Duodenal mucosa (tissue), 2 donors: ENCODE results near the gene SDR42E1.
A peak's percentile ranks its signal among the peaks of the same experiment; 100 is the strongest.

ENCODE experiments used
- H3K27ac ChIP-seq: one replicate; pipeline ENCODE4 v1.7.0; 2013; ENCODE audit warnings: low read depth, low read length
- H3K27me3 ChIP-seq, 2 donors: one replicate each; pipeline ENCODE4 v1.7.0; 2013; ENCODE audit warnings: low read length in 2 of 2, control low read depth in 1 of 2; ENCODE audit not compliant: insufficient read depth in 2 of 2, control insufficient read depth in 1 of 2
- H3K36me3 ChIP-seq, 2 donors: one replicate each; pipeline ENCODE4 v1.7.0; 2013; ENCODE audit warnings: low read length in 2 of 2, control low read depth in 1 of 2; ENCODE audit not compliant: insufficient read depth in 2 of 2, control insufficient read depth in 1 of 2
- H3K4me1 ChIP-seq, 2 donors: one replicate each; pipeline ENCODE4 v1.7.0; 2013; ENCODE audit warnings: low read length in 2 of 2, control low read depth in 1 of 2; ENCODE audit not compliant: insufficient read depth in 2 of 2, control insufficient read depth in 1 of 2
- H3K4me3 ChIP-seq, 2 donors: one replicate each; pipeline ENCODE4 v1.7.0; 2013; ENCODE audit warnings: low read length in 2 of 2, low read depth in 1 of 2
- H3K9ac ChIP-seq, 2 donors: one replicate each; pipeline ENCODE4 v1.7.0; 2013; ENCODE audit warnings: low read length in 2 of 2, low read depth in 1 of 2
- H3K9me3 ChIP-seq, 2 donors: one replicate each; pipeline ENCODE4 v1.7.0; 2013; ENCODE audit warnings: low read length in 2 of 2, control low read depth in 1 of 2; ENCODE audit not compliant: control insufficient read depth in 1 of 2

SDR42E1 gene

GRCh38 chr16:82041542-82041941 lies 30.3 kb upstream of the SDR42E1 start:
- H3K4me1 ChIP-seq, result peaks cover 36 to 40% of the 10 kb centered on the region in 2 donors
- peak overlapping the region; percentile 1 to 26 for H3K4me3 ChIP-seq
- no peak overlapping the region for H3K27ac ChIP-seq
- H3K36me3 ChIP-seq, result peaks cover 0 to 14% of the 10 kb centered on the region in 2 donors
- no peaks in the 10 kb centered on the region for H3K9me3 ChIP-seq
- no peaks in the 10 kb centered on the region for H3K27me3 ChIP-seq
- no peak overlapping the region for H3K9ac ChIP-seq

- H3K27ac ChIP-seq, result no peak overlapping the region
- H3K36me3 ChIP-seq, result peaks cover 0 to 7% of the 10 kb centered on the region in 2 donors
- H3K4me3 ChIP-seq, result peak overlapping the region in 1 of 2 donors; percentile 10
- H3K9me3 ChIP-seq, result no peaks in the 10 kb centered on the region
- no peaks in the 10 kb centered on the region for H3K27me3 ChIP-seq
- H3K4me1 ChIP-seq, result peaks cover 26 to 29% of the 10 kb centered on the region in 2 donors
- H3K9ac ChIP-seq, result no peak overlapping the region
Measured at GRCh38 chr16:82040296-82040695, 29.0 kb upstream of the SDR42E1 start.

- Histone ChIP-seq H3K9ac (peak overlapping the region; percentile 30 to 78), H3K4me1 (peaks cover 30 to 31% of the 10 kb centered on the region in 2 donors), H3K9me3 (no peaks in the 10 kb centered on the region), H3K27ac (no peak overlapping the region), H3K36me3 (peaks cover 0 to 4% of the 10 kb centered on the region in 2 donors), H3K4me3 (peak overlapping the region; percentile 85 to 90), H3K27me3 (no peaks in the 10 kb centered on the region)
Measured at GRCh38 chr16:82037666-82038065, 26.4 kb upstream of the SDR42E1 start.

- Histone ChIP-seq H3K27ac (peak overlapping the region; percentile 22), H3K36me3 (peaks cover 0 to 4% of the 10 kb centered on the region in 2 donors), H3K9ac (peak overlapping the region; percentile 69 to 78), H3K4me3 (peak overlapping the region; percentile 85 to 90), H3K9me3 (no peaks in the 10 kb centered on the region), H3K4me1 (peaks cover 33 to 35% of the 10 kb centered on the region in 2 donors), H3K27me3 (no peaks in the 10 kb centered on the region)
Measured at GRCh38 chr16:82037251-82037650, 26.0 kb upstream of the SDR42E1 start.

DNA sequence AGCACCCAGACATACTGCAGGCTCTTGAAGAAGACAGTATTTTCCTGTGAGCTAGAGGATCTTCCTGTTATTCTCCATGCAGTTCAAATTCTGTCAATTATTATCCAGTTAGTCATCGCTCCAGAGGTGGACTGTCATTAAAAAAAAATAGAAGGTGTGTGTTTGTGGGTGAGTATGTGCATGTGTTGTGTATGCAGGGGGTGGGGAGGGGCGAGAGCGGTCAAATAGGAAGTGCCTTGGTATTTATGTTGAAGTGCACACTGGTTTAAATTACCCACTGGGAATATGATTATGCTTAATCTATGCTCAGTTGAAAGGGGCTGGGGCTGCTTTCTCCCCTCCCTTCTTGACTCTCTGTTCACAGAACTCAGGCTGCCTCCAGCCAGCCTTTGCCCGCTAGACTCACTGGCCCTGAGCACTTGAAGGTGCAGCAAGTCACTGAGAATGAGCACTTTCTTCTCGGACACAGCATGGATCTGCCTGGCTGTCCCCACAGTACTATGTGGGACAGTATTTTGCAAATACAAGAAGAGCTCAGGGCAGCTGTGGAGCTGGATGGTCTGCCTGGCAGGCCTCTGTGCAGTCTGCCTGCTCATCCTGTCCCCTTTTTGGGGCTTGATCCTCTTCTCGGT lies 23.8 kb upstream of the SDR42E1 start, which contains the start of gene HSD17B2:
Gene HSD17B2, plus strand, starts transcription at position 273 of the 632 bp plus-strand sequence. Its CDS starts 172 bp downstream, at position 445.
- Histone ChIP-seq H3K4me3 (peak within 1 kb of the TSS; percentile 85 to 90), H3K36me3 (peaks cover 0 to 4% of the 10 kb centered on the region in 2 donors), H3K9me3 (no peaks in the 10 kb centered on the region), H3K4me1 (peaks cover 24 to 28% of the 10 kb centered on the region in 2 donors), H3K27ac (peak within 1 kb of the TSS; percentile 69), H3K9ac (peak within 1 kb of the TSS; percentile 69 to 78), H3K27me3 (no peaks in the 10 kb centered on the region)

DNA sequence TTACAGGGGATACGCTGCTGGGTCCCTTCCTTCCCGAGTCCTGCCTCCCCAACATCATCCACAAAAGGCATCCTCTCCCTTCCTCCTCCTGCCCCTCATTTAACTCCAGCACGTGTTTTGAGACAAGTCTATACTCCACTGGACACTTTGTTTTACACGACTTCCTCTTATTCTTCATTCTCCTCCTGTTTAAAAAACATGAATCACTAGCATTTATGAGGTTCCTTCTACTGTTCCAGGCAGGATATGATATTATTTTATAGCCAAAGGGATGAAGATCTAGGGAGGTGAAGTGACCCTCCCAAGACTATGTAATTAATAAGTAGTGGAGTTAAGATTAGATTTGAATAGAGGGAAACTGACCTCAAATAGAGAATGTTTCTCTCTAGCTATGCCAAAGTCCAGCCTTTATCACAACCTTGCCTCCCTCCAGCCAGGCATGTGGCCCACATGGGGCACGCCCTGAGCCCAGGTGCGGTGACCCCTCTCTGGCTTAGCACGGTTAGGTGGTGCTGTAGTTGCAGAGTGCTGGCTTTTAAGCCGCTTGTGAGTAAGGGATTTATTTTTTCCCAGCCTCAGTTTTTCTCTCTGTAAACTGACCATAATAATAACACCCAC lies 22.5 kb upstream of the SDR42E1 start:
- peaks cover 22 to 24% of the 10 kb centered on the region in 2 donors for H3K4me1 ChIP-seq
- H3K36me3 ChIP-seq, result no peaks in the 10 kb centered on the region
- no peaks in the 10 kb centered on the region for H3K27me3 ChIP-seq
- peak overlapping the region; percentile 35 for H3K27ac ChIP-seq
- peak overlapping the region; percentile 58 to 78 for H3K9ac ChIP-seq
- H3K4me3 ChIP-seq, result peak overlapping the region; percentile 85 to 90
- H3K9me3 ChIP-seq, result no peaks in the 10 kb centered on the region

DNA sequence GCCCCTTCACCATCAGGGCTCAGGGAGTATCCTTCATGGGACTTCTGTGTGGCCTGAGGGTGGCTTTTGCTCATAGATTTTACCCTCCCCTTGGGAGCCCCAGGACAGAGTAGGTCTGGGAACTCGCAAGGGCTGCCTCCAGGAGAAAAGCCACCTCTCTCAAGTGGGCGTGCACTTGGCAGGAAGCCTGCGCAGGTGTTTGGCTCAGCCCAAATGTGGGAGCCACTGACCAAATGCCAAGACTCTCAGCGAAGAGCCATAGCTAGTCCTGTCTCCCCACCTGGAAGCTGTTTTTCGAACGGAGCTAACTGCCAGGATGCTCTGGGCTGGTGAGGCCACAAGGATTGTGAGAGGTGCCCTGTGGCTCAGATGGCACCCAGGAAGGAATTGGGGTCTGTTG lies 21.7 kb upstream of the SDR42E1 start:
- H3K9me3 ChIP-seq, result no peaks in the 10 kb centered on the region
- H3K36me3 ChIP-seq, result no peaks in the 10 kb centered on the region
- peak overlapping the region in 1 of 2 donors; percentile 58 for H3K9ac ChIP-seq
- no peaks in the 10 kb centered on the region for H3K27me3 ChIP-seq
- no peak overlapping the region for H3K4me3 ChIP-seq
- peak overlapping the region; percentile 35 for H3K27ac ChIP-seq
- H3K4me1 ChIP-seq, result peaks cover 27 to 29% of the 10 kb centered on the region in 2 donors

DNA sequence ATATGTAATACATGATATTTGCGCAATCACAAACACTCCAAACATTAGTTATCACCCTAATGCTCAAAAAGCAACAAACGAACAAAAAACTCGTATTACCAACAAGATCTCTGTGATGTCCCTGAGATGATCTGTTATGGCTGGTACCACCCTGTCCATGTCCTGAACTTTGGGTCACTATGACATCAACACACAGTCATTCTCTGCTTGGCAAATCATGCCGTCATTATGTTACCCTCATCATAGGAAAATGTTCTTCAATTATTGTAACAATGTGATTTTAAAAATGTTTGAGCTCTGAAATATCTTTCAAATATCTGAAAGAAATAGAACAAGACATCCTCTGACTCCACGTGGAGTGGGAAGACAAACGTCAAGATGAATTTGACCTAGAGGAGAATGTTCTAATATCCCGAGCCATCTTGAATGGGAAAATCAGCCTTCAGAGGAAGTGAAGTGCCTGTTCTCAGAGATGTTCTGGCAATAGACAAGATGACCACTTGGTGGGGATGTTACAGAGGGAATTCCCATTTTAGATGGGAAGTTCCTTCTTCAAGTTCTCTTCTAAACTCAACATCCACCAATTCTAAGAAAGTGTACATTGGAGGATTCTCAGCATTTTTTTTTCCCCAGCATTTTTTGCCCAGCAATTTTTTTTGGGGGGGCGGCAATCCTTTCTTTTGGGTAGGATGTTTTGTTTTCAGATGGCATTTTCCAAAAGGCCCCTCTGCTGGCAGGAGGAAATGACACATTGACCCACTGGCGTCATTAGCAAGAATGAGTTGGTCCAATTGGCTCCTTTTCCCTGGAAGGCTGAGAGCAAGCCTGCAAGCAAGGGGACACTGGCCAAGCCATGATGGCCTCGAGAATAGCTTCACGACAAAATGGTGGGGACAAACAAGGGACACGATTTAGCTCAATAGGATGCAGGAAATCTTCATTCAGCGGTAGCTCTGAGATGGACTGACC lies 20.1 kb upstream of the SDR42E1 start:
- H3K4me3 ChIP-seq, result no peak overlapping the region
- H3K27ac ChIP-seq, result no peak overlapping the region
- H3K9me3 ChIP-seq, result no peaks in the 10 kb centered on the region
- H3K4me1 ChIP-seq, result peaks cover 38 to 44% of the 10 kb centered on the region in 2 donors
- no peaks in the 10 kb centered on the region for H3K27me3 ChIP-seq
- no peak overlapping the region for H3K9ac ChIP-seq
- no peaks in the 10 kb centered on the region for H3K36me3 ChIP-seq

- H3K27me3 ChIP-seq, result peaks cover 0 to 3% of the 10 kb centered on the region in 2 donors
- no peaks in the 10 kb centered on the region for H3K9me3 ChIP-seq
- H3K27ac ChIP-seq, result no peak overlapping the region
Measured at GRCh38 chr16:82027629-82028064, 16.4 kb upstream of the SDR42E1 start.

More at GRCh38 chr16:82027629-82028064, 16.4 kb upstream of the SDR42E1 start:
- H3K4me3 ChIP-seq, result no peak overlapping the region
- no peak overlapping the region for H3K9ac ChIP-seq
- peaks cover 41 to 62% of the 10 kb centered on the region in 2 donors for H3K4me1 ChIP-seq
- no peaks in the 10 kb centered on the region for H3K36me3 ChIP-seq
